Bronchial epithelial cell (primary cell): ENCODE results near the gene MRTFB. TPM values are rescaled to one million over a fixed set of nuclear protein-coding genes. Genes with fewer than 3 reads are reported as not detected.

Source experiments
- DNase-seq: peaks from one replicate; pipeline ENCODE4 v3.0.0-alpha.2; 2010; ENCODE audit warnings: low read depth
- FAIRE-seq: peaks from 2 replicates; lab custom pipeline; 2011; peaks lifted over from hg19 to GRCh38; lab: Jason Lieb, UNC
- H3K27me3 ChIP-seq: 2 replicates; pipeline ENCODE4 v1.5.1; 2011; ENCODE audit warnings: low read length; ENCODE audit not compliant: control insufficient read depth, insufficient read depth
- H3K36me3 ChIP-seq: 2 replicates; pipeline ENCODE4 v1.5.1; 2011; ENCODE audit warnings: low read length; ENCODE audit not compliant: control insufficient read depth, insufficient read depth
- H3K4me3 ChIP-seq: 2 replicates; pipeline ENCODE4 v1.5.1; 2011; ENCODE audit warnings: mild to moderate bottlenecking, low read depth, low read length, control low read depth
- CTCF ChIP-seq: IDR thresholded peaks from 2 replicates; pipeline ENCODE4 v1.5.1; 2011; ENCODE audit warnings: mild to moderate bottlenecking, moderate library complexity, low read length, control low read depth, inconsistent platforms; ENCODE audit not compliant: insufficient read depth, severe bottlenecking
- total RNA-seq: library from RNA; depleted of rRNA; stranded (reverse); fragments of >200 nt; gene quantifications from 2 replicates; pipeline ENCODE4 v1.2.1, GENCODE V29; 2014

The MRTFB gene
- total RNA-seq, 1 donor from 2014 or later: 6.8 TPM

- no peak overlapping the region for H3K4me3 ChIP-seq
- H3K36me3 ChIP-seq: peaks cover 1% of the 10 kb centered on the region
- FAIRE-seq: peak; percentile 7
- no peak for TF ChIP-seq CTCF
- H3K27me3 ChIP-seq: no peaks in the 10 kb centered on the region
- no peak for DNase-seq
Observed at GRCh38 chr16:14164916-14165662, 94.0 kb downstream of the MRTFB start.

GRCh38 chr16:14168146-14168545 is 97.0 kb downstream of the MRTFB start:
- no peak for TF ChIP-seq CTCF
- no peak for DNase-seq
- Histone ChIP-seq H3K36me3 (peaks cover 1% of the 10 kb centered on the region), H3K4me3 (no peak overlapping the region), H3K27me3 (no peaks in the 10 kb centered on the region)
- FAIRE-seq: no peak

GRCh38 chr16:14172200-14172809 is 101.2 kb downstream of the MRTFB start:
- H3K4me3 ChIP-seq: no peak overlapping the region
- H3K36me3 ChIP-seq: peaks cover 1% of the 10 kb centered on the region
- H3K27me3 ChIP-seq: no peaks in the 10 kb centered on the region
- FAIRE-seq (no peak), DNase-seq (peak; percentile 72)
- TF ChIP-seq CTCF: no peak

GRCh38 chr16:14175086-14175485 is 104.0 kb downstream of the MRTFB start:
- FAIRE-seq (no peak), DNase-seq (no peak)
- TF ChIP-seq CTCF: no peak
- Histone ChIP-seq H3K36me3 (no peaks in the 10 kb centered on the region), H3K4me3 (no peak overlapping the region), H3K27me3 (no peaks in the 10 kb centered on the region)

- H3K4me3 ChIP-seq: no peak overlapping the region
- DNase-seq (no peak), FAIRE-seq (no peak)
- TF ChIP-seq CTCF: no peak
- H3K27me3 ChIP-seq: no peaks in the 10 kb centered on the region
- no peaks in the 10 kb centered on the region for H3K36me3 ChIP-seq
Observed at GRCh38 chr16:14177704-14178103, 106.6 kb downstream of the MRTFB start.
